Measurements from ENCODE around the gene CALD1. TPM values are rescaled to one million over a fixed set of nuclear protein-coding genes. Genes with fewer than 3 reads are reported as not detected.

Gene CALD1
- total RNA-seq, 1 experiment from 2014 or later = 107 TPM

GRCh38 chr7:134927076-134927475 is 147.6 kb downstream of the CALD1 start:
- H3K4me1 Mint-ChIP-seq = peaks cover 7% of the 10 kb centered on the region in 2 experiments; a peak in 2 of 4 replicates
- Histone ChIP-seq H3K79me2 (ENCODE audit: insufficient read depth, low read length) (no peaks in the 10 kb centered on the region), H3K56ac (ENCODE audit: insufficient read length, low read depth, low read length) (no peak overlapping the region), H4K20me1 (ENCODE audit: control insufficient read depth, insufficient read depth, insufficient read length) (no peaks in the 10 kb centered on the region), H3K9ac (ENCODE audit: extremely low read depth, insufficient read length, low read length) (no peak overlapping the region), H2BK12ac (ENCODE audit: insufficient read length, low read depth, low read length) (no peak overlapping the region), H2BK15ac (ENCODE audit: low read depth, low read length) (no peak overlapping the region), H3K14ac (ENCODE audit: insufficient read depth, low read length) (no peak overlapping the region), H3K27ac (ENCODE audit: insufficient read length, low read depth, low read length) (no peak overlapping the region), H3K4ac (ENCODE audit: low read depth, low read length) (no peak overlapping the region), H2BK20ac (ENCODE audit: low read depth, low read length, poor library complexity, severe bottlenecking) (no peak overlapping the region), H2AK5ac (ENCODE audit: insufficient read length, low read length) (no peak overlapping the region), H3K4me1 (ENCODE audit: insufficient read depth, low read length) (no peaks in the 10 kb centered on the region), H3K4me2 (ENCODE audit: insufficient read depth, insufficient read length, low read length) (no peak overlapping the region), H3K23me2 (ENCODE audit: insufficient read length, low read depth, low read length, poor library complexity, severe bottlenecking) (no peaks in the 10 kb centered on the region), H2BK5ac (ENCODE audit: insufficient read length, low read length) (no peak overlapping the region), H3K79me1 (ENCODE audit: insufficient read depth, low read depth, low read length, poor library complexity, severe bottlenecking) (no peaks in the 10 kb centered on the region), H2BK120ac (ENCODE audit: low read depth, low read length, poor library complexity, severe bottlenecking) (no peak overlapping the region), H4K8ac (replicated peaks; ENCODE audit: insufficient read length, low read depth, low read length) (no peak overlapping the region), H3T11ph (ENCODE audit: low read length) (no peak overlapping the region), H4K91ac (ENCODE audit: insufficient read length, low read depth, low read length) (no peak overlapping the region), H3K23ac (ENCODE audit: insufficient read length, low read depth, low read length) (no peak overlapping the region), H3K18ac (ENCODE audit: insufficient read length, low read depth, low read length) (no peak overlapping the region), H4K5ac (ENCODE audit: insufficient read length, low read depth, low read length) (no peak overlapping the region), H3K27me3 (ENCODE audit: insufficient read depth, low read length) (no peaks in the 10 kb centered on the region), H3K9me3 (ENCODE audit: control insufficient read depth, low read depth, low read length) (no peaks in the 10 kb centered on the region), H2AFZ (ENCODE audit: low read length) (no peak overlapping the region)
- DNase-seq = no peak
- TF ChIP-seq CTCF (conservative IDR thresholded peaks at IDR 0.05) = no peak
- H3K36me3 Mint-ChIP-seq (ENCODE audit: insufficient read depth in 1 of 3, low read depth in 3 of 3) = peaks cover 11 to 39% (median 33%) of the 10 kb centered on the region in 3 experiments; a peak in 6 of 7 replicates
- no peaks in the 10 kb centered on the region for H3K9me3 Mint-ChIP-seq
- no peaks in the 10 kb centered on the region for H3K27me3 Mint-ChIP-seq (ENCODE audit: low read depth)
- no CpG with 5 or more reads among the region's 2 CpGs for WGBS (ENCODE audit: extremely low coverage, insufficient read length, low lambda C conversion rate)
- H3K27ac Mint-ChIP-seq = no peak overlapping the region
- no peak overlapping the region for H3K4me3 Mint-ChIP-seq

Data from H9 (cell line).